GM21717 (cell line): ENCODE results near the gene PRR14L.
"Not testable (repeated sequence)": the region's sequence is repeated elsewhere in the genome, so short reads cannot be mapped to it uniquely, and the experiment has no call there.

Experiments
- ATAC-seq: cut with Tn5 transposase; IDR thresholded peaks from one replicate; pipeline ENCODE4 v1.9.1; 2021; ENCODE audit warnings: mild to moderate bottlenecking, moderate library complexity; ENCODE audit not compliant: unreplicated experiment

The PRR14L gene

DNA sequence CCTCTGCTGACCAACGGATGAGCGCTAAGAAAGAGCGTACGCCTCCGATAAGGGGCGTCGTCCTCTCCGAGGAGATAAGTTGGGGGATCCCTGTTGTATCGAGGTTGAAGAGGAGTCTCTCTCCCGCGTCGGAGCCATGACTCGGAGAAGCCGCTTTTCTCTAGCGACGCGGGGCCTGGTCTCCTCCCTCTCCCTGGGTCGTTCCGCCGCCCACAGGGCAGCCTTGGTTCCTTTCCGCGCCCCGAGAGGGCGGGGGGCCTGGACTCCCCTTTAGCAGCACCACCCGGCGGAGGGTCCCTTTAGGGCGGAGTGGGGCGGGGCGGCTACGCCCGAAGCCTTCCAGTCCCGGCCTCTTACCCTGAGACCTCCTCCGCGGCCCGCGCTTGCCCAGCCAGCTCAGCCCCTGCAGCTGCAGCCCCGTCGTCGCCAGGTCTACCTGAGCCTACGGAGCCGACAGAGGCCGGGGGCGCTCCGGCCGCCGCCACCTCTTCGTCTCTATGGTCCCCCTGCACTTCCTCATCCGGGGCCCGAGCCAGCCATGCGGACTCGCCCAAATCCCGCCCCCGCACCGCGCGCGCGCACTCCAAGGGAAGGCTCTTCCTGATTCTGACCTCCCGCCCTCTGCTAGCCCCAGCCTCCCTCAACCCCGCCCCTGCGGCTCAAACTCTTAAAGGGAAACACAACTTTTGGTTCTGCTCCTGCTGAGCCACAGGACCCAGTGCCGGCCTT lies at the start of gene PRR14L:
Gene PRR14L, minus strand, starts transcription at position 497 of the 729 bp plus-strand sequence. CDS start 11,272 bp downstream, outside the sequence.
- ATAC-seq = peak; percentile 55

GRCh38 chr22:31799358-31799757 lies 49.4 kb upstream of the PRR14L start:
- ATAC-seq = not testable (repeated sequence)

DNA sequence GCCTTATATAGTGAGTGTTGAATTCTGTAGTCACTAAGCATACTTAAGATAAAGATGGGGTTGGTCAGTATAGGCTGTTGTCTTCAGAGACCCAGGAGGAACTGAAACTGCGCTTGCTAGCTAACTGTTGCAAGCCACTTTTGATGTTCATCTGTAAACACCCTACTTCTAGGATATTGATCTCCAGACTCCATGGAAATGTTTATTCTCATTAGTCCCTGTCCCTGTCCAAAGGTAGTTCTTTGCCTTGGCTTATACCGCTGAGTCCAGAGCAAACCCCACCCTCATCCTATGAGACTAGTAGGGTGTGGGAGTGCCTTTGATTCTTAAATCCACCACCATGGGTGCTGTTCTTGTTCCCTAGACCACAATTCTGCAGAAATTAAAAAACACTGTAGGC lies 40.3 kb upstream of the PRR14L start:
- no peak for ATAC-seq

GRCh38 chr22:31789803-31790202 lies 39.9 kb upstream of the PRR14L start:
- ATAC-seq = no peak

DNA sequence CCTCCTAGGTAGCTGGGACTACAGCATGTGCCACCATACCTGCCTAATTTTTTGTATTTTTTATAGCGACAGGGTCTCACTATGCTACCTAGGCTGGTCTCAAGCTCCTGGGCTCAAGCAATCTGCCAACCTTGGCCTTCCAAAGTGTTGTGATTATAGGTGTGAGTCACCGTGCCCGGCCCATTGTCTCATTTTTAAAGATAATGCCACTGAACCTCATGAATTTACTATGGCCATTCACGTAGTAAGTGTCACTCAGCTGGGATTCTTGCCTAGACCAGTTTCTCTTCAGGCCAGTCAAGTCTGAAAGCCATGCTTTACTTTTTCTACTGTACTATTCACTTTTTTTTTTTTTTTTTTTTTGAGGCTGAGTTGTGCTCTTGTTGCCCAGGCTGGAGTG lies 26.3 kb upstream of the PRR14L start:
- no peak for ATAC-seq

DNA sequence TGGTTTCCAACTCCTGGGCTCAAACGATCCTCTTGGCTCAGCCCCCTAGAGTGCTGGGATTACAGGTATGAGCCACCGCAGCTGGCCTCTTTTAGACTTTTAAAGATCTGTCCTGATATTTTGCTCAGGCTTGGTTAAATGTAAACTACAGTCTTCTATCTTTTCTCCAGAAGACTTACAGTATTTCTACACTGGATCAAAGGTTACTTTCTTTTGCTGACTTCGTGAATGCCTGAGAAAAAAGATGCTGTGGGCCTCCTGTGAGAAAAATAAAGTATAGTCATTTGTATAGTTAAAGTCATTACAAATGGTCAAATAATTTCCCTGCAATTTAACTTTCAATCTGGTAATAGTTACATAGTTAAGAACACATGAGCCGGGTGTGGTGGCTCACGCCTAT lies 23.5 kb upstream of the PRR14L start:
- ATAC-seq = no peak

DNA sequence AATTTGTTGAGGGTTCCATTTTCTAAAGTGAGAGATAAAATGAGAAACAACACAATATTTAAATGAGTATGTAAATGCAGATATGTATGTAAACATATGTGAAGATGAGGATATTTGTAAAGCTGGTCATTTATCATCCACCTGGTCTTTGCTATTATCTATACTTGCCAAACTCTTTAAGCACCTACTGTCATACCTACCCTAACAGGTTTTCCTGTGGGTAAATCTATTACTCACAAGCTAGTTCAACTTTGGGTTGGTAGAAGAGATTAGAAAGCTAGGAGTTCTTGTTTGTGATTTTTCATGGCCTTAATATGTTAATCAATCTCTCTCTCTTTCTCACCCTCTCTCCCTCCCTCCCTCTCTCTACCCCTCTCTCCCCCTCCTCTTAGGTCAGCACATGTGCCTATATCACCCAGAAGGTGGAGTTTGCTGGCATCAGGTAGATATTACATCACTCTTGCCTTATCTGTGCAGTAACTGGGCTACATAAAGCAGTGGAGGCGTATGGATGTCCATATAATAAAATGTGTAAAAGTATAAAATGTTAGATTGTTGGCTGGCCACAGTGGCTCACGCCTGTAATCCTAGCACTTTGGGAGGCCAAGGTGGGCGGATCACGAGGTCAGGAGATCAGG lies 18.6 kb upstream of the PRR14L start:
- no peak for ATAC-seq

GRCh38 chr22:31764785-31765184 lies 14.9 kb upstream of the PRR14L start:
- no peak for ATAC-seq

GRCh38 chr22:31758860-31759259 lies 8.9 kb upstream of the PRR14L start:
- ATAC-seq = not testable (repeated sequence)

DNA sequence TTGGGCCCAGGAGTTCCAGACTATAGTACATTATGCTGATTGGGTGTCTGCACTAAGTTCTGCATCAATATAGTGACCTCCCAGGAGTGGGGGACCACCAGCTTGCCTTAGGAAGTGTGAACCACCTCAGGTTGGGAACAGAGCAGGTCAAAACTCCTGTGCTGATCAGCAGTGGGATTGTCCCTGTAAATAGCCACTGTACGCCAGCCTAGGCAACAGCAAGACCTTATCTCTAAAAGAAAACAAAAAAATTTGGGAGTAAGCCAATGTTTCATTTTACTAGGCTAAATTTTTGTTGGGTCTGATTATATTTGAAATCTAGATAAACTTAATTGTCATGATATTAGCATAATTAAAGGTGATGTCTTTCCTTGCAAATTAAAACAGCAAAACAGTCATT lies 7.3 kb upstream of the PRR14L start:
- ATAC-seq = no peak

DNA sequence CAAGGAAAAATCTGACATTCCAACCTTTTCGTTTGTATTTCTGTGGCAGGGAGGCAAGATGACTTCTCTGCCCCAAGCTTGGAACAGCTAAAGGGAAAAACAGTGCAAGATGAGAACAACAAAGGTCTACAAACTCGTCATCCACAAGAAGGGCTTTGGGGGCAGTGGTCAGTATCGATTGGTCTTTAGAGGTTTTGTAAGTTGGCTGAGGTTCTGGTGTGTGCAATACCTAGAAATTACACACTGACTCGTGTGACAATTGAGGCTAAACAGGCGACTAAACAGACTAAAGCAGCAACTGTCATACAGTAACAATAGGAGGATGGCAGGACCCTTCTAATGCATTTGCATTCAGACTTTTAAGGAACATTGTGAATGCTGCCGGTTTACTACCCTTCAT lies 4.9 kb upstream of the PRR14L start:
- no peak for ATAC-seq

DNA sequence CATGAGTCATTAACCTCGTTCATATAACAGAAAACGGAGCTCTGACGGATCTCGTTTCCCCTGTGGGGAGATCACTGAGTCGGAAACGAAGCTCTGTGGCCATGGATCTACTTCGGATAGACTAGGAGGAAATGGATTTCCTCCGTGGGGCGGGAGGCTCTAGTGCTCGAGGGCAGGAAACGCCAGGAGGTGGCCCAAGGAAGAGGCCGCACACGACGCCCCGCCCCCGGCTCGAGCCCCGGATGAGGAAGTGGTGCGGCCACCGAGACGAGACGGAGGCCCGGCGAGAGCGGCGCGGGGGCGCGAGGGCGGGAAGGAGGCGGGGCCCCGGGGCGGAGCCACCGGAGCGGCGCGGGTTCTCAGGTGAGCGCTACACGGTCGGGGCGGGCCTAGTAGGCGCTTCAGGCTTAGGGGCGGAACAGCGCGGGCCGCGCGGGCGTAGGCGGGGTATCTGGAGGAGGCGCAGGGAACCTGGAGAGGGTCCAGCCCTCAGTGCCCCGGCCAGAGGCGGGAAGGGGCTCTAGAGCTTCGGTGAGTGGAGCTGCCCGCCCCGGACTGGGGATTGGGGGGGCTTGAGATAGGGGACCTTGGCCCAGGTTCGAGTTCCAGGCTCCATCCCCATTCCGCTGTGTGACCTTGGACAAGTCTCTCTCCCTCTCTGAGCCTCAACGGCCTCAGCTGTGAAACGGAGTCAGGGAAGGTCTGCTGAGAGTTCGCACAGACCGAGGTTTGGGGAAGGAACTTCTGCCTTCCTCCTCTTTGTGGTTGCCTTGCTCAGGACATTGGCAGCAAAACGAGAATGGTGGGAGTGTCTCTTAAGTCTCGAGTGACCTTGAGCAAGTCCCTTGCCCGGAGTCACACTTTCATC lies 3.9 kb upstream of the PRR14L start, which contains the start of gene DEPDC5:
Gene DEPDC5, plus strand, starts transcription at position 386 of the 868 bp plus-strand sequence. CDS start 903 bp downstream, outside the sequence.
- peak; percentile 57 for ATAC-seq

DNA sequence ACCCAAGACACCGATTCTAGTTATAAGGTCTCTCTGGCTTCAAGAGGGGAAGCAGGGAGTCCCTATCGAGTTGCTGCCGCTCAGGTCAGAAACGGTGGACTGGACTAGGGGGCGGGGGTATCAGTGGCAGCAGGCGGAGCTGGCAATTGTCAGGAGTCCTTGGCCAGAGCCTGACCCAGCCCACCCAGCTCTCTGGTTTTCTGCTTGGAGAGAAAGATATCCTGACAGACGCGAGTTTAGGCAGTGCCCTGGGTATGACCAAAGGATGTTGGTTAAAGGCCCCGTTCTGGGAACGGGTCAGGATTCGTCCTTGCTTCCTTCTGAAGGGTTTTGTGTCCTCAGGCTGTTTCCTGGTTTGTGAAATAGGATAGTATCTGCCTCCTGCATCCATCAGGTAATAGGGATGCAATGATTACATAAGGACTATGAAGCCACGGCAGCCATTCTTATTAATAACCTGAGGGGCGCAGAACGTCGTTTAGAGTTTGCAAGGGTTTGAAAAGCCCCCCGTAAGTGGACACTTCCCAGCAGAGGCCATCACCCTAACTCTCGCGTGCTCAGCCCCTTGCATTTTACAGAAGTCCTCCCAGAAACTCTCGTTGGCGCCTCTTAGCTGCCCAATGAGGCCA lies 3.2 kb upstream of the PRR14L start:
- ATAC-seq = no peak

DNA sequence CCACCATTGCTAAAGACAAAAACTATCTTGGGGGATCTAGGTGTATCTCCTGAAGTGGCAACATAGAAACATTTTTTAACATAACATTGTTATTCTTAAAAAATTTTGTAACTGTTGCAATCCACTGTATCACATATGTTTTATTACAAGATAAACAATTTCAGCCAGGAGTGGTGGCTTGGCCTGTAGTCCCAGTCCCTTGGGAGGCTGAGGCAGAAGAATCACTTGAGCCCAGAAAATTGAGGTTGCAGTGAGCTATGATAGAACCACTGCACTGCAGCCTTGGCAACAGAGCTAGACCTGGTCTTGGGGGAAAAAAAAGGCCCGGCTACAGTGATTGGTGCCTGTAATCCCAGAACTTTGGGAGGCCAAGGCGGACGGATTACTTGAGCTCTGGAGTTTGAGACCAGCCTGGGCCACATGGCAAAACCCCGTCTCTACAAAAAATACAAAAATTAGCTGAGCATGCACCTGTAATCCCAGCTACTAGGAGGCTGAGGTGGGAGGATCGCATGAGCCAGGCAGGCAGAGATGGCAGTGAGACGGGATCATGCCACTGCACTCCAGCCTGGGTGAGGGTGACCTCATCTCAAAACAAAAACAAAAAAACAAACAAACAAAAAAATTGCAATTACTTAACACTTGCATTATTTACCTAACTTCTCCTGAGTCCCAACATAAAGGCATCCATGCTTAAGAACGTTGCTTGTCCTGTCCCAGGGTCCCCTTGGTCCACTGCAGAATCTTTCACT lies 2.3 kb upstream of the PRR14L start:
- ATAC-seq = no peak

- ATAC-seq = no peak
Measured at GRCh38 chr22:31750365-31751284, 693 bp upstream of the PRR14L start.

DNA sequence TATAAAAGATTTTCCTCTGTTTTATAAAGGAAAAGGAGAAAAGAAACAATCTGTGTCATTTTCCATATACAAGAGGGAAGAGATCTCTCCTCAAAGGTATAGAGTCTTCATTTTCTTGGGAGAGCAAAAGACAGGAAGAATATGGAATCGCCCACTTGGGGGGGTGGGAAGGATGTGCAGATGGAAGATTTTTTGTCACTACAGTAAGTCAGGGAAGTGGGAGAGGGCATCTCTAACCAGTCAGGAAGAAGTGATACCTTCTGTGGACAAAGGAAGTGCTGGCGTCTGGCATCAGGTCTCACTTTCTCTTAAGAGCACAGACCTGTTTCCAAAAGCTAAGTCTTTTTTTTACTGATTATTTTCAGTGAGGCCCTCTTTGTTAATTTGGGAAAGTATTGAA lies 1.4 kb downstream of the PRR14L start:
- ATAC-seq = no peak

DNA sequence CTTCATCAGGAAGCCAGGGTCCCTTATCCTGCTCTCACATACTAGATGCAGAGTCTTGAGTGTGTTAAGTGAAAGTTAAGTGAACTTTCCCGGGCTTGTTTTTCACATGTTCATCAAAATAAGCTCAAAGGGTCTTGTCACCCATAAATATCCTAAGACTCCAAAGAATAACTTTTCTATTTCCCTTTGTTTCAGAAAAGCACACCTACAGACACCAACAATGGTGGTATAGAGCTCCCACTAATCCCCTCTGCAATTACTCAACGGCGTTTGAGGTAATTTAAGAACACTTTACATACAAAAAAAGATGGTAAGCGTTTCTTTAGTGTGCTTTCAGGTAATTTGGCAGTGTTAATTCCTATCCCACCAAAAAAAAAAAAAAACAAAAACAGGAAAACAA lies 2.5 kb downstream of the PRR14L start:
- no peak for ATAC-seq

DNA sequence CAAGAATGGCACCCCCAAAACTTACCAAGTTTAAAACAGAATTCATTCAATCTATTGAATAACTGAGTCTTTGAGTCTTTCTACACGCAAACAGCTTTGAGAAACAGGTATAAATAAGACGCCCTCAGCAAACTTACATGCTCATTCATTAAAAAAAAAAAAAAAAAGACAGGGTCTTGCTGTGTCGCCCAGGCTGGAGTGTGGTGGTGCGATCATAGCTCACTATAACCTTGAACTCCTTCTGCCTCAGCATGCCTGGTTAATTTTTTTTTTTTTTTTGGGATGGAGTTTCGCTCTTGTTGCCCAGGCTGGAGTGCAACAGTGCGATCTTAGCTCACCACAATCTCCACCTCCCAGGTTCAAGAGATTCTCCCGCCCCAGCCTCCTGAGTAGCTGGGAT lies 6.1 kb downstream of the PRR14L start:
- ATAC-seq = no peak

- no peak for ATAC-seq
Measured at GRCh38 chr22:31742682-31743081, 7.2 kb downstream of the PRR14L start.
